ENCODE data around the gene VIL1. TPM values are rescaled to one million over a fixed set of nuclear protein-coding genes. Genes with fewer than 3 reads are reported as not detected.

VIL1 gene
- total and polyA plus RNA-seq, 4 donors: 0.06 to 0.77 (median 0.15) TPM

GRCh38 chr2:218381916-218382366 lies 37.0 kb upstream of the VIL1 start, which contains the start of gene SLC11A1:
Gene SLC11A1, plus strand, starts transcription at chr2:218382273. Its CDS starts 96 bp downstream, at chr2:218382369.
- no peaks in the 10 kb centered on the region for H3K36me3 ChIP-seq (ENCODE audit: control insufficient read depth in 4 of 4, insufficient read depth in 4 of 4, low read length in 4 of 4)
- H3K27ac ChIP-seq (ENCODE audit: low read depth in 1 of 2, low read length in 1 of 2): peak within 1 kb of the TSS in 1 of 2 donors; percentile 63
- 51 to 68% methylated on average over 13 of the region's 13 CpGs for WGBS, 2 donors
- TF ChIP-seq CTCF (IDR thresholded peaks at IDR 0.05; ENCODE audit: control extremely low read depth, extremely low read depth): no peak
- H3K27me3 ChIP-seq (ENCODE audit: control insufficient read depth in 3 of 3, insufficient read depth in 3 of 3, low read length in 2 of 3): no peaks in the 10 kb centered on the region
- ATAC-seq (ENCODE audit: insufficient read depth, low FRiP score) (peak; percentile 61), DNase-seq (no peak)
- no peak within 1 kb of the TSS for H3K9ac ChIP-seq (ENCODE audit: insufficient read depth in 1 of 2, low read length in 2 of 2)
- no peaks in the 10 kb centered on the region for H3K9me3 ChIP-seq (ENCODE audit: control insufficient read depth in 4 of 4, insufficient read depth in 3 of 4, low read length in 3 of 4)
- peaks cover 0 to 3% (median 0%) of the 10 kb centered on the region in 5 donors for H3K4me1 ChIP-seq (ENCODE audit: control insufficient read depth in 5 of 5, insufficient read depth in 5 of 5, low read length in 5 of 5)
- H3K4me3 ChIP-seq: no peak within 1 kb of the TSS

DNA sequence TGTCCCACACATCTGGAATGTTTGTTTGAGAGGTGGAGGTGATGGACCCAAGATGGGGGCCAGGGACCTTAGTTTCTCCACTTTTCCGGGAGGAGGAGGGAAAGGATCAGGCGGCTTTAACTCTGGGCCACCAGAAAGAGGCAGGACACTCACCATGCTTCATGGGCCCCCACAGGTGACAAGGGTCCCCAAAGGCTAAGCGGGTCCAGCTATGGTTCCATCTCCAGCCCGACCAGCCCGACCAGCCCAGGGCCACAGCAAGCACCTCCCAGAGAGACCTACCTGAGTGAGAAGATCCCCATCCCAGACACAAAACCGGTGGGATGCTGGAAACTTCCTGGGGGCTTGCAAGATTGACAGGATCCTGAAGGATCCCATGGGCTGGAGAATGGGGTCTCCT lies 36.1 kb upstream of the VIL1 start:
- ATAC-seq (ENCODE audit: insufficient read depth, low FRiP score) (no peak), DNase-seq (no peak)
- Histone ChIP-seq H3K36me3 (ENCODE audit: control insufficient read depth in 4 of 4, insufficient read depth in 4 of 4, low read length in 4 of 4) (no peaks in the 10 kb centered on the region), H3K4me3 (no peak overlapping the region), H3K27me3 (ENCODE audit: control insufficient read depth in 3 of 3, insufficient read depth in 3 of 3, low read length in 2 of 3) (no peaks in the 10 kb centered on the region), H3K9me3 (ENCODE audit: control insufficient read depth in 4 of 4, insufficient read depth in 3 of 4, low read length in 3 of 4) (no peaks in the 10 kb centered on the region), H3K9ac (ENCODE audit: insufficient read depth in 1 of 2, low read length in 2 of 2) (no peak overlapping the region), H3K4me1 (ENCODE audit: control insufficient read depth in 5 of 5, insufficient read depth in 5 of 5, low read length in 5 of 5) (peaks cover 0 to 6% (median 3%) of the 10 kb centered on the region in 5 donors), H3K27ac (ENCODE audit: low read depth in 1 of 2, low read length in 1 of 2) (peak overlapping the region in 1 of 2 donors; percentile 63)
- WGBS, 2 donors: 89 to 94% methylated on average over 6 of the region's 6 CpGs
- no peak for TF ChIP-seq CTCF (IDR thresholded peaks at IDR 0.05; ENCODE audit: control extremely low read depth, extremely low read depth)

DNA sequence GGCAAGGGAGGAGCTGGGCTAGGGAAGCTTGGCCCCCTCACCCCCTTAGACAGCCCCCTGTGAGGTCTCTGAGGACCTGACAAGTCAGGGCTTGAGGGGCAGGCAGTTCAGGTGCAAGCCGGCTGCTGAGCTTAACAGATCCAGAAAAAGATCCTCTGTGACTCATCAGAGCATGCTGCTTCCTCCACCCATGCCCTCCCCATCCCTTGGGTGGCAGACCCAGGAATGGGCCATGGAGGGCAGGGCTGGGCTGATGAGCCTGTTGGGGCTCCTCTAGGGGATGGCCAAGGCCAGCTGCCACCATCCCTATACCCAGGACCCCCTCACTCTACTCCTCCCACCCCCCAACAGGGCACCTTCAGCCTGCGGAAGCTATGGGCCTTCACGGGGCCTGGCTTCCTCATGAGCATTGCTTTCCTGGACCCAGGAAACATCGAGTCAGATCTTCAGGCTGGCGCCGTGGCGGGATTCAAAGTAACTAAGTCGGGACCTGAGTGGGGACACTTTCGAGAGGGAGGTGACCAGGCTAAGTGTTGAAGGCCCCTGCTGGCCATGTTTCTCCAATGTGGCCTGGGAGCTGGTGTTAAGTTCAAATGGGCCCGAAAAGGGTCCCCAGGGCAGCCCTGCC lies 34.9 kb upstream of the VIL1 start:
- ATAC-seq (ENCODE audit: insufficient read depth, low FRiP score): no peak
- no peak for DNase-seq
- no peak for TF ChIP-seq CTCF (IDR thresholded peaks at IDR 0.05; ENCODE audit: control extremely low read depth, extremely low read depth)
- 85 to 86% methylated on average over 10 of the region's 10 CpGs for WGBS, 2 donors
- peaks cover 0 to 6% (median 3%) of the 10 kb centered on the region in 5 donors for H3K4me1 ChIP-seq (ENCODE audit: control insufficient read depth in 5 of 5, insufficient read depth in 5 of 5, low read length in 5 of 5)
- peak overlapping the region in 1 of 2 donors; percentile 37 for H3K27ac ChIP-seq (ENCODE audit: low read depth in 1 of 2, low read length in 1 of 2)
- no peaks in the 10 kb centered on the region for H3K36me3 ChIP-seq (ENCODE audit: control insufficient read depth in 4 of 4, insufficient read depth in 4 of 4, low read length in 4 of 4)
- no peaks in the 10 kb centered on the region for H3K9me3 ChIP-seq (ENCODE audit: control insufficient read depth in 4 of 4, insufficient read depth in 3 of 4, low read length in 3 of 4)
- H3K27me3 ChIP-seq (ENCODE audit: control insufficient read depth in 3 of 3, insufficient read depth in 3 of 3, low read length in 2 of 3): no peaks in the 10 kb centered on the region
- peak overlapping the region; percentile 27 for H3K4me3 ChIP-seq
- no peak overlapping the region for H3K9ac ChIP-seq (ENCODE audit: insufficient read depth in 1 of 2, low read length in 2 of 2)

Data from lung (tissue), 12 donors.